ENCODE data around the gene NALF2.

Gene NALF2

GRCh38 chrX:69530306-69530705 is 26.2 kb downstream of the NALF2 start:
- no peak for DNase-seq

- DNase-seq = no peak
Measured at GRCh38 chrX:69531031-69531755, 27.1 kb downstream of the NALF2 start.

GRCh38 chrX:69535661-69536060 is 31.5 kb downstream of the NALF2 start:
- DNase-seq = no peak

- peak; percentile 16 for DNase-seq
Measured at GRCh38 chrX:69538321-69538876, 34.3 kb downstream of the NALF2 start.

- no peak for DNase-seq
Measured at GRCh38 chrX:69539437-69539836, 35.3 kb downstream of the NALF2 start.

GRCh38 chrX:69541956-69542355 is 37.8 kb downstream of the NALF2 start:
- DNase-seq = no peak

- DNase-seq = no peak
Measured at GRCh38 chrX:69543572-69543971, 39.4 kb downstream of the NALF2 start.

GRCh38 chrX:69546417-69546816 is 42.3 kb downstream of the NALF2 start:
- no peak for DNase-seq

GRCh38 chrX:69546978-69547377 is 42.9 kb downstream of the NALF2 start:
- no peak for DNase-seq

- DNase-seq = no peak
Measured at GRCh38 chrX:69551421-69552009, 47.4 kb downstream of the NALF2 start.

- DNase-seq = no peak
Measured at GRCh38 chrX:69552512-69552911, 48.4 kb downstream of the NALF2 start.

Measured in NCI-H1048 (cell line).